GM21619 (cell line): ENCODE results near the gene PRKAR1B.

Experiments used
- ATAC-seq: cut with Tn5 transposase; IDR thresholded peaks from one replicate; pipeline ENCODE4 v1.9.1; 2021; ENCODE audit not compliant: unreplicated experiment

Gene PRKAR1B

DNA sequence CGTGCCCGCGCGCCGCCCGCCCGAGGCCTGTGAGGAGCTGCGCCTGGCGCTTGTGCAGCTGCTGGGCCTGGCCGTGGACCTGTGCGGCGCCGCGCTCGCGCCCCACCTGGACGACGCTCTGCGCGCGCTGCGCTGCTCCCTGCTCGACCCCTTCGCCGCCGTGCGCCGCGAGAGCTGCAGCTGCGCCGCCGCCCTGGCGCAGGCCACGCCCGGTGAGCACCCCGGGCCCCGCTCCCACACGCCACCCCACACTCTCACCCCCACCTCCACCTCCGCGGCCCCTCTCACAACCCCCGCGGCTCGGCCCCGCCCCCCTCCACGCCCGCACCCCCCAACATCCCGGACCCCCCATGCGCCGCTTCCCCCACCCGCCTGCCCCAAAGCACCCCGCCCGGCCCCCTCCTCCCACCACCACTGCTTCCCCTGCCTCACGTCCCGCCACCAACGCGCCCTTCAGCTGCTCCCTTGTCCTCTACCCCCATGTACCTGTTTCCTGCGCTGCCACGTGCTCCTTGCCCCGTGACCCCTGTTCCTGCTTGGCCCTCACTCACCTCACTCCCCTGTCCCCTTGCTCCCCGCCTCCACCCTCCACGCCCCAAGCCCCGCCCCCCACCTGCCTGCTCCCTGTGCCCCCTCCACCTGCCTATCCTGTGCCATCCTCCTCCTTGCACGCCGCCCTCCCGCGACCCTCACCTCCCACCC is at the start of gene PRKAR1B:
PRKAR1B (minus strand) TSS at position 178 of the 702 bp plus-strand sequence. CDS start 15,776 bp downstream, outside the sequence.
- ATAC-seq = peak; percentile 35

DNA sequence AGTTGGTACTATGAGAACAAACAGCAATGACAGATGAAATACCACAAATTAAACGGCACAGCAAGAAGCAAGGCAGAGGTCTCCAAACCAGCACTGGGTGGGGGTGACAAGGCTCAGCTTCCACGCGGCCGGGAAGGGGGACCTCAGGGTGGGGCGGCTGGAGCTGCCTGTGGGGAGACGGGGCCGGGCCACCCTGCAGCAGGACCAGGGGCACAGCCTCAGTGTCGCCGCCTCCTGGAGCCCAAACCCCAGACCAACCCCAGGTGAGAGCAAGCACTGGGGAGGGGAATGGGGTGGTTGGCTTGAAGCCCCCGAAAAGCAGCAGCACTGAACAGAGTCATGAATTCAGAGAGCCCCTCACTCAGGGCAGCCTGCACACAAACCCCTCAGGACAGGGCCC is 49.3 kb upstream of the PRKAR1B start:
- ATAC-seq = no peak

DNA sequence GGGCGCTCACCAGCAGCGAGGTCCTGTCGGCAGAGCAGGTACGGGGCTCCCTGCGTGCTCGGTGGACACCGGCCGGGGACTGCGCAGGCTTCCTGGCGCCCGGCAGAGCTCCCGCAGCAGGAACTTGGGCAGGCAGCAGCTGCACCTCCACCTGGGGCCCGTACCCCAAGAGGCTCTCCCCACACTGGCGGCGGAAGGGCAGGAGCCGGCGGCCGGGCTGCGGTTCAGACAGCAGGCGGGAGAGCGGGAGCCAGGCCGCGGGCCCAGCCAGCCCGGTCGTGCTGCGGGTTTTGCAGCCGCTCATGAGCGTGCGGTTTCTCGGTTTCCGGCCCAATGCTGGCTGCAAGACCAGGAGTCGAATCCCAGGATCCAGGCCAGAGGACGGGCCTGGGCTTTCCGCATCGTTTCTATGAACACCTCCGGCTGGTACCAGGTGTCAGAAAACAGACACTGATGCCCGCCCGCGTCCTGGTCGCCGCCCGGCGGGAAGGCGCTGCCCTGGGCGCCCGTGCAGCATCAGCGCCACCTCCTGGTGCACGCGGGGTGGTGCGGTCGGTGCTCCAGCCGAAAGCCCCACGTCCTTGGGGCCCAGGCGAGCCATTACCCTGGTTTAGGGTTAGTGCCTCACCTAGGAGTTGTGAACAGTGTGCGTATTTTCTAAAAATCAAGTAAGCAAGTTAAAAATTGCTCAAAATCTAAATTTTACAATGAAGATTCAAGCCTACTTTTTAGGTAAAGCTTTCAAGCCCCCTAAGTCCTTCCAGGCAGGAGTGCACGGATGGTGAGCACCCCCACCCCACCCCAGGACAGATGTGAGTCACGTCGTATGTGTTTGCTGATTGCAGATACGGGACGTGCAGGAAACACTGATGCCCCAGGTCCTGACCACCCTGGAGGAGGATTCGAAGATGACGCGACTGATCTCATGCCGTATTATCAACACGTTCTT is 47.4 kb upstream of the PRKAR1B start:
- no peak for ATAC-seq

DNA sequence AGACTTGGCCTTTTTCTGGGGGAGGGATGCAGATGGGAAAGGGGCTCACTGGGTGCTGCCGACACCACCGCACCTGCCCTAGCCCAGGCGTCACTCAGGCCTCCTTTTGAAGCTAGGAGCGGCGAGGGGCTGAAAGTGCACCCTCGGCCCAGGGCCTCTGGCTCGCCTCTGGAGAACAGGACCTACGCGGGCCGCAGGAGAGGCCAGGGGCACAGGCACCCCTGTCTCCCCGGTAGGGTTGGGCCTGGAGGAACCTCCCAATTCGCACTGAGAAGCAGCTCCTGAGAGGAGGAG is 46.5 kb upstream of the PRKAR1B start:
- ATAC-seq = no peak

DNA sequence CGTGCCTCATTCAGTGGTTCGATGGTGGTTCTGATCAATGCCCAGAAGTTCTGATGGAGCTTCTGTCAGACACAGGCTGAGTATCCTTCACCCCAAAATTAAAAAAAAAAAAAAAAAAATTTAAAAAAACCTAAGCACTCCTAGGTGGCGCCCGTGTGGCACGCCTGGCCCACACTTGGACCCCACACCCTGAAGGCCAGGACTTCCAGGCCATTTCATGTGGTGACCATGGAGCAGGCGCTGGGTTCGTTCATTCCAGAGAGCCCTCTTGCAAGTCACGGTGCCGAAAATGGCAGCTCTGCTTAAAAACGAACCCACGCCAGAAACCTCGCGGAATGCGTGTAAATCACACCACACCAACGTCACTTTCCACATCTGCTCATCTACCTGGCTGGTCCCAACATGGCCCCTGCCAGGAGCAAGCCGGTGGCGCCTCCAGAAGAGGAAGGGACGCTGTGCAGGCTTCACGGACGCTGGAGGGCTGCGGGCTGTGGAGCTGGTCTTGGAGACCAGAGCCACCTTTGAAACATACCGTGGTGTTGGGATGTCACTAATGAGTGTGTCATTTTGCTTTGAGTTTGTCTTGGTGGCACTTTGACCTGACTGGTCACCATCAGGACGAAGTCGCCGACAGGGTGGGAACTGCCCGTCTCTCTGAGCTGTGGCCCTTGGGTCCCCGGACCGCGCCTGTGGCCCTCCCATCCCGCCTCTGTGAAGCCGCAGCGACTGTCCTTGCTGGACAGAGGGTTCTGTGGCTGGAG is 46.0 kb upstream of the PRKAR1B start:
- ATAC-seq = no peak

DNA sequence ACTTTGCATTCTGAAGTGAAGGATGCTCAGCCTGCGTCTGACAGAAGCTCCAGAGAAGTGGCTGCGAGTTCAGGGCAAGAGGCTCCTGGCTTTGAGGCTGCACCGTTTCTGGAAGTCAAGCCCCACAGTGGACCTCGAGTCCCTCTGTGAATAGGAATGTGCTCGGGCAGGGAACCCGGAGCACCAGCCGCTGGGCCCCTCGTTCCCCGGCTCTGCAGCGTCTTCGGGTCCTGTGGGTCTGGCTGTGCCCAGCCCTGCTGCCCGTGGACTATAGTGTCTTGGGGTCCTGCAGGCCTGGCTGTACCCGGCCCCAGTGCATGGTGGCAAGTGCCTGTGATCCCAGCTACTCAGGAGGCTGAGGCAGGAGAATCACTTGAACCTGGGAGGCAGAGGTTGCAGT is 45.3 kb upstream of the PRKAR1B start:
- no peak for ATAC-seq

DNA sequence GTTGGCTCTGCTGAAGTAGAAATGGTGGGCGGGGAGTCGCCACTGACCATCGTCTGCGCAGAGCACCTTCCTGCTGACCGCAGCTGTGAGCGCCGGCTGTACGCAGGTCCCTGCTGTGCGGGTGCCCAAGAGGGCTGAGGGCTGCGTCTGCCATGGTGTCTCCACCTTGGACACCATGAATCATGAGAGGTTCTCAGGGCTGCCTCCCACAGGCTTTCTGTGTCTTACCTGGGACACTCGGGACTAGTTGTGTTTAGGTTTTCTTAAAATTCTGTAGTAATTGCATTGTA is 44.9 kb upstream of the PRKAR1B start:
- no peak for ATAC-seq

DNA sequence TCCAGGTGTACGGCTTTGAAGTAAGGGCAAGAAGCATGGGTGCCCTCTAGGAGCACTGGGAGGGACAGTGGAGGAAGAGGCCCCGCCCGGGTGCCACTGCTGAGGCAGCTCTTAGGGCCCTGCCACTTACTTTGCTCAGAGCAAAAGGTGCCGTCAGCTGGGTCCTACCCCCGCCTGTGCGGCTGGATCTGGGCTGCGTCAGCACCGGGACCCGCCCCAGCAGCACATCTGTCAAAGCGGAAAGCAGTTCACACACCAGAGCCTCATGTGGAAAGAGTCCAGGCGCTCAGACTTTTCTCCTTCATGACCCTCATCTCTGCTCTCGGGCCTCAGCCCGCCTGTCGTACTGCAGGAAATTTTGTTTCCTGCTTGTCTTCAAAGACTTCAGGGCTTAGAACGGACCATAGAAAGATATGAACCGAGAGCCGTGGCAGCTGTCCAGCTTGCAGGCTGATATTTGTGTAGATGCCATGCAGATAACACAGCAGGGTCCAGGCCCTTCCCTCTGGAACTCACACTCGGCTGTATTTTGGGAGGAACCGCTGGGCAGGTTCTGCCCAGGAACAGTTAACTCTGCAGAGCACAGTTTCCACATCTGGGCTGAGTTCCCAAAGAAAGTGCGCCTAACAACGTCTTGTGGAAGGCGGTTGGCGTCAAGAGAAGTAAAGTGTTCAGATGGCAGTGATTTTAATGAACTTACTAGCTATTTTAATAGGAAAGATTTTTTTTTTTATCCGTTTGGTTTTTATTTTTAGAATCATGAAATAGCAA is 44.3 kb upstream of the PRKAR1B start:
- ATAC-seq = no peak

DNA sequence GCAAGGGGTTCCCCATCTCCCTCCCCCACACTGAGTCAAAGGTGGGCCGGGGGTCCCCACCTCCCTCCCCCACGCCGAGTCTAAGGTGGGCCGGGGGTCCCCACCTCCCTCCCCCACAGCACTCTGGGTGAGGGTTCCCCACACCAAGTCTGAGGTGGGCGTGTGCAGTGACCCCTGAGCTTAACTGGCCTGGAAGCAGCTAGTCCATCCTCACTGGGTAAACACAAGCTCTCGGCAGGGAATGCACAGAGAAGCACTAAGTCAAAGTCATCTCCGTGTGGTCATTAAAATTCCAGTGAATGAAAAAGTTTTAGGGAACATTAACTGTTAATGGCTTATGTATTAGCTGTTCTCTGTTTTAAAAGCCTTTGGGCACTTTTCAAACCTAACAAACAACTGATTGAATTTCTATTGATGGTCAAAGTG is 43.7 kb upstream of the PRKAR1B start:
- no peak for ATAC-seq

DNA sequence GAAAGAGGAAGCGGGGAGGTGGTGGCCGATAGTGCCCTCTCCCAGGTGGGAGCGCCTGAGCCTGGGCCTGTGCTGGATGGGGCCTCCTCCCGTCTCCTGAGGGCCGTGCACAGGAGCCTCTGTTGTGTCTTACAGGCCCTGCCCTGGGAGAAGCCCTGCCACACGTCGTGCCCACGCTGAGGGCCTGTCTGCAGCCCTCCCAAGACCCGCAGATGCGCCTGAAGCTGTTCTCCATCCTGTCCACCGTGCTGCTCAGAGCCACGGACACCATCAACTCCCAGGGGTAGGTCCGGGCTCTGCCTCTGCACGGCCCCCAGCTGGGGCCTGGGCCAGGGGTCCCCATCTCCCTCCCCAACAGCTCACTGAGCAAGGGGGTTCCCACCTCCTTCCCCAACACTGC is 43.3 kb upstream of the PRKAR1B start:
- no peak for ATAC-seq

DNA sequence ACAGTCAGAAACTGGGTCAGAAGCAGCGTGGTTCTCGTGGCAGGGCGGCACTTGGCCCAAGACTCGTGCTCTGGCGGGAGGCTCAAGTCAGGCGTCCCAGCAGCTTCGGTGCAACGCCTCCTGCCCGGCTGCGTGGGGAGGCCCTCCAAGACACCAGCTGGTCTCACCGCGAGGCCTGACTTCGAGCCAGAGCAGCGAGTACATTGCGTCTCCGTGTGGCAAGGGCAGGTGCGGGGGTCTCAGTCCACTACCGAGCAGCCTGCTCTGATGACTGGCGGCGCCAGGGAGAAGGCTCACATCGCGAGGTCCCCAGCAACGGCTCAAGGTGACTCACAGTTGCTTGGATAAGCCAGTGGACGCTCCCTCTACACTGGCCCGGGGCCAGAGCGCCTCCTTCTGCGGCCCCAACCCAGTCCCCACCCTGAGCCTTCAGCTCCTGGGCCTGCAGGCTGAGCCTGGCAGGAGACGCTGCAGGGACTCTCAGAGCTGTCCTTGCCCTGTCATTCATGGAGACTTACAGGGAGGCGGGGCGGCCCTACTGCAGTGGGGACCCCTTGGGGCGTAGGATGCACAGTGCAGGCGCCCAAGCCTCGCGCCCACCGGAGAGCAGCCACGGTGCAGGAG is 41.9 kb upstream of the PRKAR1B start:
- no peak for ATAC-seq

DNA sequence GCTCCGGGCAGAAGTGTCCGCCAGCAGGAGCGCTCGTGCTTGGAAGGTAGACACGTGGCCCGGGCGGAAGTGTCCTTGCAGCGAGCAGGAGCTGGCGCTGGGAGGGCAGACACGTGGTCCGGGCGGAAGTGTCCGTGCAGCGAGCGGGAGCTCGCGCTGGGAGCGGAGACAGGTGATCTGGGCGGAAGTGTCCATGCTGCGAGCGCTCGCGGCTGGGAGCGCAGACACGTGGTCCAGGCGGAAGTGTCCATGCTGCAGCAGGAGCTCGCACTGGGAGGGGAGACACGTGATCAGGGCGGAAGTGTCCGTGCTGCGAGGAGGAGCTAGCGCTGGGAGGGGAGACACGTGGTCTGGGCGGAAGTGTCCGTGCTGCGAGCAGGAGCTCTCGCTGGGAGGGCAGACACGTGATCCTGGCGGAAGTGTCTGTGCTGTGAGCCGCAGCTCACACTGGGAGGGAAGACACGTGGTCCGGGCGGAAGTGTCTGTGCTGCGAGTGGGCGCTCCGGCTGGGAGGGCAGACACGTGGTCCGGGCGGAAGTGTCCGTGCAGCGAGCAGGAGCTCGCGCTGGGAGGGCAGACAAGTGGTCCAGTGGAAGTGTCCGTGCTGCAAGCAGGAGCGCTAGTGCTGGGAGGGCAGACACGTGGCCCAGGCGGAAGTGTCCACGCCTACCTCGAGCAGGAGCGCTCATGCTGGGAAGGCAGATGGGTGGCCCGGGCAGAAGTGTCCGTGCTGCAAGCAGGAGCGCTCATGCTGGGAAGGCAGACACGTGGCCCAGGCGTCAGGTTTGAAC is 41.1 kb upstream of the PRKAR1B start:
- ATAC-seq = no peak

DNA sequence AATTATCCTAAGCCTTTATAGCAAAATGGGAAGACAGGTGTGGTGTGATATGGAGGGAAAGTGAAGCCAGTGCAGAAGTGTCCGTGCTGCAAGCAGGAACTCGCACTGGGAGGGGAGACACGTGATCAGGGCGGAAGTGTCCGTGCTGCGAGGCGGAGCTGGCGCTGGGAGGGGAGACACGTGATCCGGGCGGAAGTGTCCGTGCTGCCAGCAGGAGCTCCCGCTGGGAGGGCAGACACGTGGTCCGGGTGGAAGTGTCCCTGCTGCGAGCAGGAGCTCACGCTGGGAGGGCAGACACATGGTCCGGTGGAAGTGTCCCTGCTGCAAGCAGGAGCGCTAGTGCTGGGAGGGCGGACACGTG is 40.5 kb upstream of the PRKAR1B start:
- no peak for ATAC-seq

DNA sequence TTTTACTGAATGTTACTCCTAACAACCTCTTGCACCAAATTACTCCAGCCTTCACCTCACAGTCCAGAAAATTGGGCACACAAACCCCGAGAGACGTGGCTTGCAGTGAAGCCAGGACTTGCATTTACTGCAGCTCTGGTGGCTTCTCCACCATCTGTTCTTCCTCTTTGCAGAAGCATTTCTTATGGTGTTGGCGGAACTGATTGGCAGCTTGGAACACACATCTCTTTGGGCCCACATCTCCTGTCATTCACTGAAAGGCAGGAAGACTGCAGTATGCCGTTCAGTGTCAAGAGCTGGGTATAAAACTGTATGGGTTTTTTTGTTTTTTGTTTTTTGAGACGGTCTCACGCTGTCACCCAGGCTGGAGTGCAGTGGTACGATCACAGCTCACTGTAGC is 38.3 kb upstream of the PRKAR1B start:
- ATAC-seq = no peak

DNA sequence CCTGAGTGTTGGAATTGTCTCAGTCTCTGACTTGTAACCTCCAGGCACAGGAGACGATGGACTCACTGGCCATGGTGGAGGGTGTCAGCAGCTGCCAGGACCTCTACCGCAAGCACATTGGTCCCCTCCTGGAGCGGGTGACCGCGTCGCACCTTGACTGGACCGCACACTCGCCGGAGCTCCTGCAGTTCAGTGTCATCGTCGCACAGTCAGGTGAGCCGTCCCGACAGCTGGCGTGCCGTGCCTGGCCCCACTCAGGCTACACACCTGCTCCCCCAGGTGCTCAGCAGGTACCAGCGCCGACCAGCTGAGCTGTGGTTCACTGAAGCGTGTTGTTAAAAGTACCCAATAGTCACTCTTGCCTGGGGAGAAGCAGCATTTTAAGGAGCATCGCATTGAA is 36.7 kb upstream of the PRKAR1B start:
- ATAC-seq = no peak

DNA sequence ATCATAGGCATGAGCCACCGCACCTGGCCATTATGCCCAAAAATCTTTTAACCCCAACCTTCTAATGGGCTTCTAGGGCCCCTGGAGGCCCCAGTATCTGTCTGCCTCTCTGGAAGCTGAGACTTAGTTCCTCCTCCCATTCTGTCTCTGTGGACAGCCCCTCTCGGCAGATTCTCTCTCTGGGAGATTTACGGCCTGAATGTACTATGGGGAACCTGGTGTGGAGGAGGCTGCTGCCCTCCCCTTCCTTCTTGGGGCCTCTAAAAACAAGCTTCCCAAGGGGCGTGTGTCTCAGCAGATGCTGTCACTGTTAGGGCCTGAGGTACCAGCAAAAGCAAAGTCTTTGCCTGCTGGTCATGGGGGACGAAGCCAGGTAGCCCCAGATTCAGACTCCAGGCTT is 35.8 kb upstream of the PRKAR1B start:
- ATAC-seq = no peak

DNA sequence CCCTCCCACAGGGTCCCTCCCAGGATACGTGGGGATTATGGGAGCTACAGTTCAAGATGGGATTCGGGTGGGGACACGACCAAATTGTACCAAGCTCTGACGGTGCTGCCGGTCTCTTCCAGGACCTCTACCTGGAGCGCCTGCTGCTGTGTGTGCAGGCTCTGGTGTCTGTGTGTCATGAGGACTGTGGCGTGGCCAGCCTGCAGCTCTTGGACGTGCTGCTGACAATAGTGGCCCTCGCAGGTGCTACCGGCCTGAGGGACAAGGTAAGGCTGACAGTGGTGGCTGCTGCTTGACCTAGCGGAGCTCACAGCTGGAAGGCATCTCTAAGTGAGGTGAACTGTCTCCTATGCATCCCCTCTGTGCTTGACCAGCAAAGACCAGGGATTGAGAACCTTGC is 34.5 kb upstream of the PRKAR1B start:
- ATAC-seq = no peak

DNA sequence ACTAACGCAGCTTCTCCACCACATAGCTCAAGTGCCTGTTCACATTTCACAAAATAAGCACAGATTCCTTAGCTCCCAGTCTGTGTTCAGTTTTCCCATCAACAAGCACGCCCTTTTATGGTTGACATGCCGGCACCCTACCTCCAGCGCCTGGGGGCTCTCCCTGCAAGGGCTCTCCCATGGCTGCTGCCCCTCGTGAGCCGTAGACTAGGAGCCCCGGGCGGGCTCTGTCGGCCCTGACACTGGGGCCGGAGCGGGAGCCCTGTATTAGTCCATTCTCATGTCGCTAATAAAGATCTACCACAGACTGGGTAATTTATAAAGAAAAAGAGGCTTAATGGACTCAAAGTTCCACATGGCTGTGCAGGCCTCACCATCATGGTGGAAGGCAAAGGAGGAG is 34.0 kb upstream of the PRKAR1B start:
- ATAC-seq = no peak

DNA sequence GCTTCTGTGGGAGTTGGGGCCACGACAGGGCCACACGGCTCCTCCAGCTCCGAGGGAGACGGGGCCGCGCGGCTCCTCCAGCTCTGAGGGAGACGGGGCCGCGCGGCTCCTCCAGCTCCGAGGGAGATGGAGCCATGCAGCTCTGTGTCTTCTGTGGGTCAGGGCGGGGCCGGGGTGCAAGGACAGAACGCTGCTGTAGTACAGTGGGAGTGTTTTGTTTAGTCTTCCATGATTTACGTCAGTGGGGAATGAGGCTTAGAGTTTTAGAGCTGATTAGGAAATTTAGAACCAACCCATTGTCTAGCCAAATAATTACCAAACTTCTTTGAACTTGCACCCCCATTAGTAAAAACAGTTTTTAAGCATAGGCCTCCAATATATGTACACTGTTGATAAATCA is 32.9 kb upstream of the PRKAR1B start:
- no peak for ATAC-seq

DNA sequence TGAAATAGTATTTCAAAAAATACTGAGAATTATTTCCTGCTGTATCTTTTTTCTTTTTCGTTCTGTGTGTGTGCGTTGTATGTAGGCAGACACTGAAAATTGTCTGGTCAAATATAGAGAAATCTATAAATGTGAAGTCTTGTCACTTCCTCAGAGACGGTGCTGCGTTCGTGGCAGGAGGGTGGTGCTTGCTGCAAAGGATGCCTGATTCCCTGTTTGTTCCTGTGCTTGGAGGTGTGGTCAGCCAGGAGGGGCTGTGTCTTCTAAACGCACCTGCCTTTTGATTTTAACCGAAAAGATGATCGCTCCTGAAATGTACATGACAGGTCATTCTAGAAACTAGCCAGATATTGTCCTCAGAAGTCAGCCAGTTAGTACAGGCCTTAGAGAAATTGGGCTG is 32.5 kb upstream of the PRKAR1B start:
- ATAC-seq = no peak
